PC-9 (cell line): ENCODE results near the gene RNF11. TPM values are rescaled to one million over a fixed set of nuclear protein-coding genes. Genes with fewer than 3 reads are reported as not detected.

Experiments
- BruUV-seq: library from RNA; stranded (reverse); fragments of 400-500 nt; replicated peaks from 2 replicates; lab custom pipeline; 2021; lab: Mats Ljungman, UMichigan
- CTCF ChIA-PET: fragments of 300-600 bp; sonication (Branson Sonifier 250); formaldehyde crosslinking; loops from one replicate; lab custom pipeline; 2022; ENCODE audit warnings: antibody characterized with exemption; lab: Charles Lee
- POLR2A ChIA-PET: fragments of 300-600 bp; sonication (Branson Sonifier 250); formaldehyde crosslinking; loops from one replicate; lab custom pipeline; 2022; ENCODE audit warnings: antibody characterized with exemption; ENCODE audit not compliant: unreplicated experiment; lab: Charles Lee
- DNase-seq, 2 experiments: peaks; one replicate each; pipeline versions ENCODE4 v3.0.0 to v3.0.0-alpha.2; 2015 to 2022; ENCODE audit warnings: mixed read lengths in 1 of 2
- H2AFZ ChIP-seq: fragments of 200-600 bp; sonication (generic); 2 replicates; pipeline ENCODE4 v1.8.1; 2017; ENCODE audit warnings: antibody characterized with exemption
- H3F3A ChIP-seq: fragments of 200-600 bp; sonication (generic); 2 replicates; pipeline ENCODE4 v1.8.1; 2017; ENCODE audit warnings: antibody characterized with exemption, mild to moderate bottlenecking, low read depth; ENCODE audit not compliant: insufficient read depth
- H3K27ac ChIP-seq: fragments of 200-600 bp; sonication (generic); 2 replicates; pipeline ENCODE4 v1.6.1; 2016; ENCODE audit warnings: mixed run types
- H3K27me3 ChIP-seq: fragments of 200-600 bp; sonication (generic); 2 replicates; pipeline ENCODE4 v1.6.1; 2016; ENCODE audit warnings: low read depth, mixed run types; ENCODE audit not compliant: insufficient read depth
- H3K36me3 ChIP-seq: fragments of 200-600 bp; sonication (generic); 2 replicates; pipeline ENCODE4 v1.6.1; 2016; ENCODE audit warnings: low read depth, mixed run types
- H3K4me1 ChIP-seq: fragments of 200-600 bp; sonication (generic); replicated peaks from 2 replicates; pipeline ENCODE4 v1.6.1; 2016; ENCODE audit warnings: mixed run types; ENCODE audit not compliant: insufficient read depth
- H3K4me2 ChIP-seq: fragments of 200-600 bp; sonication (generic); 2 replicates; pipeline ENCODE4 v1.6.1; 2017; ENCODE audit warnings: mixed run types
- H3K4me3 ChIP-seq: fragments of 200-600 bp; sonication (generic); 2 replicates; pipeline ENCODE4 v1.6.1; 2016; ENCODE audit warnings: mixed run types
- H3K79me2 ChIP-seq: fragments of 200-600 bp; sonication (generic); 2 replicates; pipeline ENCODE4 v1.6.1; 2017; ENCODE audit warnings: low read depth, mixed run types
- H3K9me2 ChIP-seq: fragments of 200-600 bp; sonication (generic); 2 replicates; pipeline ENCODE4 v1.8.1; 2017; ENCODE audit warnings: mild to moderate bottlenecking; ENCODE audit not compliant: insufficient read depth
- H3K9me3 ChIP-seq: fragments of 200-600 bp; sonication (generic); 2 replicates; pipeline ENCODE4 v1.8.1; 2016; ENCODE audit warnings: low read depth; ENCODE audit not compliant: insufficient read depth
- H4K20me1 ChIP-seq: fragments of 200-600 bp; sonication (generic); 2 replicates; pipeline ENCODE4 v1.8.1; 2017; ENCODE audit not compliant: insufficient read depth
- CTCF ChIP-seq: fragments of 200-600 bp; sonication (generic); conservative IDR thresholded peaks from 2 replicates; pipeline ENCODE4 v1.6.1; 2017; ENCODE audit warnings: mixed run types, antibody characterized with exemption, mild to moderate bottlenecking, moderate library complexity
- EZH2 ChIP-seq: fragments of 200-600 bp; sonication (generic); IDR thresholded peaks from 2 replicates; pipeline ENCODE4 v1.8.0; 2017; ENCODE audit warnings: antibody characterized with exemption, low read depth
- intact Hi-C: fragments of 100-400 bp; cut with micrococcal nuclease; formaldehyde crosslinking; loops from one replicate; pipeline ENCODE4 v1.10.0; 2022; ENCODE audit not compliant: unreplicated experiment
- total RNA-seq: library from RNA; stranded (reverse); gene quantifications from 2 replicates; pipeline ENCODE4 v1.2.3, GENCODE V29; 2021

RNF11 gene
- total RNA-seq, 1 experiment from 2014 or later, result 73.2 TPM

- H2AFZ ChIP-seq, result no peak overlapping the region
- peaks cover 93% of the 10 kb centered on the region for H3K79me2 ChIP-seq
- H3K4me1 ChIP-seq, result peaks cover 44% of the 10 kb centered on the region
- peaks cover 22% of the 10 kb centered on the region; the same call in 1 of the 2 replicates for H3F3A ChIP-seq
- no peaks in the 10 kb centered on the region for H3K36me3 ChIP-seq
- CTCF ChIA-PET, result no interaction called here
- intact Hi-C loops, result no loop called here
- no TSS peak for BruUV-seq
- H4K20me1 ChIP-seq, result peaks cover 29% of the 10 kb centered on the region
- TF ChIP-seq EZH2 (no peak), CTCF (no peak)
- POLR2A ChIA-PET, result interaction anchor here (0.6 kb wide), 2 partner anchors 17 to 513 kb away, joined by 3 read pairs; no protein-coding TSS in a partner anchor
- H3K9me2 ChIP-seq, result no peaks in the 10 kb centered on the region
- no peak overlapping the region for H3K4me3 ChIP-seq
- no peaks in the 10 kb centered on the region for H3K9me3 ChIP-seq
- no peak overlapping the region for H3K4me2 ChIP-seq
- no peaks in the 10 kb centered on the region for H3K27me3 ChIP-seq
- DNase-seq, result peak; percentile 35 to 49
- H3K27ac ChIP-seq, result no peak overlapping the region
Observed at GRCh38 chr1:51264451-51264850, 28.4 kb downstream of the RNF11 start.

- Histone ChIP-seq H3K27me3 (no peaks in the 10 kb centered on the region), H3K79me2 (peaks cover 83% of the 10 kb centered on the region), H3K4me3 (no peak overlapping the region), H4K20me1 (peaks cover 20% of the 10 kb centered on the region; the same call in 1 of the 2 replicates), H3K36me3 (no peaks in the 10 kb centered on the region), H3K4me1 (peaks cover 40% of the 10 kb centered on the region), H3K9me2 (no peaks in the 10 kb centered on the region), H3F3A (peaks cover 11% of the 10 kb centered on the region; the same call in 1 of the 2 replicates), H3K9me3 (no peaks in the 10 kb centered on the region), H3K27ac (no peak overlapping the region), H3K4me2 (no peak overlapping the region), H2AFZ (no peak overlapping the region)
- intact Hi-C loops, result no loop called here
- no TSS peak for BruUV-seq
- no peak for DNase-seq
- ChIA-PET CTCF (interaction anchor here (0.6 kb wide), 1 partner anchor 268 kb away, joined by 4 read pairs; no protein-coding TSS in a partner anchor), POLR2A (interaction anchor here (0.8 kb wide), 1 partner anchor 49 kb away, joined by 21 read pairs; no protein-coding TSS in a partner anchor)
- no peak for TF ChIP-seq EZH2
- TF ChIP-seq CTCF, result no peak
Observed at GRCh38 chr1:51265618-51266017, 29.5 kb downstream of the RNF11 start.

GRCh38 chr1:51266181-51266580, 30.1 kb downstream of the RNF11 start:
- ChIA-PET CTCF (interaction anchor here (0.6 kb wide), 2 partner anchors 29 to 268 kb away, joined by 4 to 5 read pairs; no protein-coding TSS in a partner anchor), POLR2A (interaction anchor here (0.6 to 0.8 kb wide), 2 partner anchors 49 to 106 kb away, joined by 4 to 21 read pairs; no protein-coding TSS in a partner anchor)
- H3K9me2 ChIP-seq, result no peaks in the 10 kb centered on the region
- DNase-seq, result no peak
- intact Hi-C loops, result no loop called here
- H3K9me3 ChIP-seq, result no peaks in the 10 kb centered on the region
- peaks cover 35% of the 10 kb centered on the region for H3K4me1 ChIP-seq
- H2AFZ ChIP-seq, result no peak overlapping the region
- H3K27me3 ChIP-seq, result no peaks in the 10 kb centered on the region
- no TSS peak for BruUV-seq
- peaks cover 15% of the 10 kb centered on the region; the same call in 1 of the 2 replicates for H4K20me1 ChIP-seq
- H3F3A ChIP-seq, result peaks cover 6% of the 10 kb centered on the region; the same call in 1 of the 2 replicates
- H3K4me2 ChIP-seq, result no peak overlapping the region
- peaks cover 5% of the 10 kb centered on the region; the same call in 1 of the 2 replicates for H3K36me3 ChIP-seq
- no peak overlapping the region for H3K27ac ChIP-seq
- peaks cover 78% of the 10 kb centered on the region for H3K79me2 ChIP-seq
- H3K4me3 ChIP-seq, result no peak overlapping the region
- TF ChIP-seq EZH2, result no peak
- no peak for TF ChIP-seq CTCF
